T-helper 1 cell (primary cell): ENCODE measurements around the gene AMN.

Experiments used
- DNase-seq, 5 donors: peaks; one replicate each; pipeline ENCODE4 v3.0.0-alpha.2; 2012 to 2020

The AMN gene

DNA sequence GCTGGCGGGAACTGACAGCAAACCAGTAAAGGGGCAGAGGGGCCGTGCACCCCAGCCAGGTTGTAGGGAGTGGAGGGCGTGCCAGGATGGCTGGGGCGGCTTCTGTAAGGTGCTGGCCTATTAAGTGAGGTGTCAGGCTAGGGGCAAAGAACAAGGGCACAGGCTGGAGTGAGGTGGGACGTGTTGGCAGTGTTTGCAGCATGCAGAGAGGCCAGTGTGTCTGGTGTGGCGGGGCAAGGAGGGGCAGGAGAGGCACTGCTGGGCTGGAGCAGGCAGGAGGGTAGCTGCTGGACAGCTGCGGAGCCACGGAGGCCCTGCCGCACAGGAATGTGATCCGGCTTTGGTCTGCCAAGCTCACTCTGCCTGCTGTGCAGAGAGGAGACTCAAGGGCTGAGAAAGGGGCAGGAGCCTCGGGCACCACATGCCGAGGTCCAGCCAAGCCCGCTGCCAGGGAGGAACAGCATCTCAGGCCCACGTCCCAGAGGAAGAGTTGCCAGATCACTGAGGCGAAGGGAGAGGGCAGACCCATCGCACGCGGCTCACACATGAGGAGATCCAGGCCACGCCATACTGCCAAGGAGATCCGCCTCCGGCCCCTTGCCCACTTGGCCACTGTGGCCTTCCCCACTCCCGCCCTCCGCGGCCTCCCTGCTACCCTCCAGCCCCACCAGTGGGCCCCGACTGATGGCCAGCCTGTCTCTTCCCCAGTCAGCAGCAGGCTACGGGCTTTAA is 46.8 kb downstream of the AMN start:
- DNase-seq: no peak

DNA sequence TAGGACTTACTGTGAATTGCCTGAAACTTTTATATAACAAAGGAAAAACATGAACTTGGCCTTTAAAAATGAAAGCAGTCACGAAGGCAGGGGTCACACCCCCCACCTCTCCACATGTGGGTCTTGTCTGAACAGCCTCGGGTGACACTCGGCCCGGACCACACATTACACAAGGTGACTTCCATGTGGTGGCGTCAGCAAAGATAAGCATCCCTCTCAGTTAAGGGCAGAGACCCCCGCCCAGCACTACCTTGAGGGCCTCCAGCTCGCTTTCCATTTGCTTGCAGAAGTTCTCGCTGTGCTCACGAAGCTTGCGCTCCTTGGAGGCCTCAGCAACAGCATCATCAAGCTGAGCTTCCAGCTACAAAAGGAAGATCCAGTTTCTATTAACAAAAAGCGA is 47.4 kb downstream of the AMN start:
- no peak for DNase-seq

DNA sequence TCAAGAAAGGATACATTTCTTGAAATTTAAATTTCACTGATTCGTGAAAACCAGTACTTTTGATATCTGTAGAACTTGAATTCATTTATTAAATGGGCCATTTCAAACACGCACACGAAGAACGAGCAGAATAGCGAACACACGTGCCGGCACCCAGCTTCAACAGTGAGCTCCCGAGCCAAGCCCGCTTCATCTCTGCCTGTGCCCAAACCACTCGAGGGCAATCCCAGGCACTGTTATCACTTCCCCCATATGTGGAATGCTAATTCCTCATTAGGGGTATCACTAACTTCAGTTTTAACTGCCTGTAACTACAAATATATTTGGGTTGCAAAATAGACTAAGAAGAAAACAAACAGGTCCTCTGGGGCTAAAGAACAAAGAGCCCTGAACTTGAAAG is 48.0 kb downstream of the AMN start:
- DNase-seq: no peak

DNA sequence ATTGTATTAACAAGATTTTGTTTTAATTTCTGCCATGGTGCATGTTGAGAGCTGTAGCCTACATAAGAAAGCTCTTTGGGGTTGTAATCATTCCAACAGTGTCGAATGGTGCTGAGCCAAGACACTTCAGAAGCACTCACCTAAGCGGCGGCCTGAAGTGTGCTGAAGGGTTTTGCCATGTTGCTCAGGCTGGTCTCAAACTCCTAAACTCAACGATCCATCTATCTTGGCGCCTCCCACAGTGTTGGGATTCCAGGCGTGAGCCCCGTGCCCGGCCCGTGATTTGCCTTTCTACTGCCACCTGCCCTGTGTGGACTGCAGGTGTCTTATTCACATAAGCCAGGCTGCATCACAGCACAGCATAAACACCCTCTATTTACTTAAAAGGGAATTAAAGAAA is 48.9 kb downstream of the AMN start:
- no peak for DNase-seq

DNA sequence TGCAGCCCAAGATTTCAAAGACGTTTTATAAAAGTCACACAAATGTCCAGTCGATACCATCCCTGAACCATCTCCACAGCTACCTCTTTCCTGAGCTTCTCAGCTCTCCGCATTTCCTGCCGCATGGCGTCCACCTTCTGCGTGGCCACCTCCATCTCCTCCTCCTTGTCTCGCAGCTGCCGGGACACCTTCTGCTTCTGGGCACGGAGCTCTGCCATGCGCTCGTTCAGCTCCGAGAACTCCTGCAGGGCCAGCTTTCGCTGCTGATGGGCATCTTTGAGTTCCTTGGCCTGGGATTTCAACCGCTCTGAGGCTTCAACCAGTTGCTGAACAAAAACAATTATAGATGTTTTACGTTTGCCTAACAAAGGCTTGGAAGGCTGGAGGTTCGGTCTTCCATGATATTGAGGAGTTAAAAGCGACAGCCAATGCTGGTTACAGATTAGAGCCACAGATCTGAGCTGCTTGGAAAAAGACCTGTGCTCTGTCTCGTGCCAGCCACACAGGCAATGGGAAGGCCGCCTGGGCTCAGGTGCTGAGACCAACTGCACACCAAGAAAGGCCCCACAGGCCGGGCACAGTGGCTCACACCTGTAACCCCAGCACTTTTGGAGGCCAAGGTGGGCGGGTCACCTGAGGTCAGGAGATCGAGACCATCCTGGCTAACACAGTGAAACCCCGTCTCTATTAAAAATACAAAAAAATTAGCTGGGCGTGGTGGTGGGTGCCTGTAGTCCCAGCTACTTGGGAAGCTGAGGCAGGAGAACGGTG is 49.6 kb downstream of the AMN start:
- DNase-seq: no peak

DNA sequence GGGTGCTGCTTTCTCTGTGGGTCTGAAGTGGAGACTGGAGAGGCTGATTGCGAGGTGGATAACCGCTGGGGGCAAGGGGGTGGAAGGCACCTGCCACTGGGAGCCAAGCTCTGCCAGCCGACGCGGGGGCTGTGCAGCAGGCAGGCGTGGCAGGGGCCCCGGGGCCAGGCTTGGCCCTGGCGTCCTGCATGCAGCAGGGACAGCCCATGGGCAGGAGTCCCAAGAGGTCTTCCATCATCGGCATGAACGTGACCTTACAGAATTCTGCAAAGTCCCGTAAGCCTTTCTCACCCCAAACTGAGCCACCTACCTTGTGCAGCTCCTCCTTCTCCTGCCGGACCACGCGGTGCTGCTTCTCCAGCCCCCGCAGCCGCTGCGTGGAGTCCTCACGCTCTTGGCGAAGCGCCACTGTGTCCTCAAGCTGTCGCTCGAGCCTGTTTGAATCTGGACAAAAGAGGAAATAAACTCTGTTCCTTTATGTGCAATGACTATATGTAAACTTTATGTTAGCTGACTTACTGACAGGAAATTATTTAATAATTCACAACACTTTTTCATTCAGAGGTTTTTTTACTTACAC is 51.3 kb downstream of the AMN start:
- DNase-seq: no peak

DNA sequence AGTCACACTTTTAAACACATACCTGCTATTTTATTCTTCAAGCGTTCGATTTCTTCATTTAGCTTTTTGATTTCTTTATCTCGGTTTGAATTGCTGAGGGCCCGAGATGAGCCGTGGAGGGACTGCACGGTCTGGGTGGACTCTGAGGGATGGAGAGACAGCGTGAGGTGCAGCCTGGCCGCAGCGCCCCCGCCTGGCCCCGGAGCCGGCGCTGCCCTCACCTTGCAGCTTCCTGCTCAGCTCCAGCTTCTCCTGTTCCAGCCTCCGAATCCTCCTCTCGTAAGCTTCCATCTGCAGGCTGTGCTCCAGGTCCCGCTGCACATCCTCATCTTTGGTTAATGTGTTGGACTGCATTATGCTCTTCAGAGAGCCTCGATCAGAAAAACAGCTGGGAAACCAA is 53.2 kb downstream of the AMN start:
- DNase-seq: no peak

DNA sequence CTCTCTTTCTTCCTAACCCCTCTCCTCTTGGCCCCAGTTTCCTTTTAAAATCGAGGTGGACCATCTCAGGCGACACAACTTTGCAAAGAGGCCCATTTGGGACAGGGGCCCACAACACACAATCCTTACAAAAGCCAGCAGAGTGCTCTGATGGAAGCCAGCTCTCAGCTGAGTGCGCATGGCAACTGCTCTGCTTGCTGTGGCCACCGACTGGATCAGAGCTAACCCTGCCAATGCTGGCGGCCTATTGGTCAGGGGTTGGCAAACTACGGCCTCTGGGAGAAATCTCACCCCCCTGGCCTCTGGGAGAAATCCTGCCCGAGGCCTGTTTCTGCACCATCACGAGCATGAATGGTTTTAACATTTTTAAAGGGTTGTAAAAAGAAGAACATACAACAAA is 55.0 kb downstream of the AMN start:
- no peak for DNase-seq

DNA sequence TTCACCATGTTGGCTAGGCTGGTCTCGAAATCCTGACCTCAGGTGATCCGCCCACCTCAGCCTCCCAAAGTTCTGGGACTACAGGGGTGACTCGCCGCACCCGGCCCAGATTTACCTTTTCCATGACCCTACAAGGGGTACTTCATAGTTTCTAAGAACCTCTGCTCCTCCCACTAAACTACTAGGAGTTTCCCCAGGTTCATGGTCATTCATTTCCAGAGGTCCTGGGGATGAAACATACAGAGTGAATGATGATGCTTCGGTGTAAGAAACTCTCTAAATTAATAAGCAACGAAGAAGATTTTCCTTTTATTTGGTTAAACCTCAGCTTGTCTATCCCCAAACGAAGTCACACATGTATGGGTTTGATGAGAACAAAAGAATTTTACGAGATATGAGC is 56.9 kb downstream of the AMN start:
- no peak for DNase-seq

DNA sequence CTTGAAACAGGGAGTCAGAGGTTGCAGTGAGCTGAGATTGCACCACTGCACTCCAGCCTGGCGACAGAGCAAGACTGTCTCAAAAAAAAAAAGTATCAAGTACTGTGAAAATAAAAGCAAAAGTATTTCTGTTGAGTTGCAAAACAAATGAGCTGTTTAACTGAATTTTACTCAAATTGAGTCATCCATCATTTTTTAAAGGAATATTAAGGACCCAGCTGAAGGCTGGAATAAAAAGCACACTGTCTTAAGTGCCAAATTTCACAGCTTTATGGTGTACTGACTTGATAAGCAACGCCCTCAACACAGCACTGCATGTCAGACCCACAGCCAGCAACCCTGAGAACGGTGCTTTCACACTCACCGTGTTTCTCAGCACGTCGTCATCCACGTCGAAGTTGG is 57.9 kb downstream of the AMN start:
- DNase-seq: no peak
